PC-3 (cell line): ENCODE results near the gene EPHB2. TPM values are rescaled to one million over a fixed set of nuclear protein-coding genes. Genes with fewer than 3 reads are reported as not detected.

Experiments used
- ATAC-seq: fragments of 200-7000 bp; cut with Tn5 transposase; 2 replicates; pipeline ENCODE4 v1.9.1; 2020; ENCODE audit warnings: mild to moderate bottlenecking, moderate library complexity
- BruUV-seq: library from RNA; stranded (reverse); fragments of 400-500 nt; replicated peaks from 2 replicates; lab custom pipeline; 2021; lab: Mats Ljungman, UMichigan
- CTCF ChIA-PET: fragments of 300-600 bp; sonication (Branson Sonifier 250); formaldehyde crosslinking; loops from one replicate; lab custom pipeline; 2022; ENCODE audit warnings: antibody characterized with exemption; lab: Charles Lee
- POLR2A ChIA-PET: fragments of 300-600 bp; sonication (Branson Sonifier 250); formaldehyde crosslinking; loops from one replicate; lab custom pipeline; 2022; ENCODE audit warnings: antibody characterized with exemption; ENCODE audit not compliant: unreplicated experiment; lab: Charles Lee
- DNase-seq: peaks from one replicate; pipeline ENCODE4 v3.0.0-alpha.2; 2015
- H2AFZ ChIP-seq: fragments of 300-600 bp; sonication (generic); 2 replicates; pipeline ENCODE4 v1.6.0; 2016; ENCODE audit warnings: antibody characterized with exemption, low read length
- H3F3A ChIP-seq: fragments of 300-600 bp; sonication (generic); one replicate; pipeline ENCODE4 v1.6.0; 2017; ENCODE audit warnings: antibody characterized with exemption, low read length, control low read depth, mild to moderate bottlenecking; ENCODE audit not compliant: unreplicated experiment
- H3K27ac ChIP-seq: fragments of 300-600 bp; sonication (generic); 2 replicates; pipeline ENCODE4 v1.5.1; 2016; ENCODE audit warnings: mild to moderate bottlenecking, low read length
- H3K27me3 ChIP-seq: fragments of 300-600 bp; sonication (generic); 2 replicates; pipeline ENCODE4 v1.6.1; 2016; ENCODE audit warnings: low read length, mixed read lengths
- H3K36me3 ChIP-seq: fragments of 300-600 bp; sonication (generic); 2 replicates; pipeline ENCODE4 v1.6.1; 2016; ENCODE audit warnings: low read depth, mixed run types, low read length, mixed read lengths
- H3K4me1 ChIP-seq: fragments of 300-600 bp; sonication (generic); 2 replicates; pipeline ENCODE4 v1.5.1; 2016; ENCODE audit warnings: low read length; ENCODE audit not compliant: insufficient read depth
- H3K4me2 ChIP-seq: fragments of 300-600 bp; sonication (generic); 2 replicates; pipeline ENCODE4 v1.6.0; 2016; ENCODE audit warnings: low read length
- H3K4me3 ChIP-seq: fragments of 300-600 bp; sonication (generic); 2 replicates; pipeline ENCODE4 v1.5.1; 2016; ENCODE audit warnings: mild to moderate bottlenecking, low read length, mixed read lengths
- H3K79me2 ChIP-seq: fragments of 300-600 bp; sonication (generic); 2 replicates; pipeline ENCODE4 v1.6.1; 2017; ENCODE audit warnings: low read length, mixed read lengths
- H3K9ac ChIP-seq: fragments of 300-600 bp; sonication (generic); 2 replicates; pipeline ENCODE4 v1.6.0; 2016; ENCODE audit warnings: mild to moderate bottlenecking, low read length
- H3K9me2 ChIP-seq: fragments of 300-600 bp; sonication (generic); replicated peaks from 2 replicates; pipeline ENCODE4 v1.6.1; 2016; ENCODE audit warnings: mixed run types, low read length, mixed read lengths
- H3K9me3 ChIP-seq: fragments of 300-600 bp; sonication (generic); 2 replicates; pipeline ENCODE4 v1.6.1; 2016; ENCODE audit warnings: low read length, mixed read lengths
- H4K20me1 ChIP-seq: fragments of 300-600 bp; sonication (generic); 2 replicates; pipeline ENCODE4 v1.6.1; 2016; ENCODE audit warnings: low read length, mixed read lengths
- CTCF ChIP-seq: fragments of 300-600 bp; sonication (generic); conservative IDR thresholded peaks from 2 replicates; pipeline ENCODE4 v1.5.1; 2017; ENCODE audit warnings: antibody characterized with exemption, low read depth, mild to moderate bottlenecking, low read length
- EZH2 ChIP-seq: fragments of 300-600 bp; sonication (generic); IDR thresholded peaks from one replicate; pipeline ENCODE4 v1.6.1; 2017; ENCODE audit warnings: antibody characterized with exemption, mild to moderate bottlenecking, low read length; ENCODE audit not compliant: unreplicated experiment
- EZH2phosphoT487 ChIP-seq: fragments of 300-600 bp; sonication (generic); IDR thresholded peaks from 2 replicates; pipeline ENCODE4 v1.6.1; 2018; ENCODE audit warnings: mild to moderate bottlenecking, antibody characterized with exemption, low read length, borderline replicate concordance
- intact Hi-C: fragments of 100-400 bp; cut with micrococcal nuclease; formaldehyde crosslinking; loops from 2 replicates; pipeline ENCODE4 v1.9.0; 2023
- total RNA-seq: library from RNA; depleted of rRNA; stranded (reverse); fragments of >200 nt; gene quantifications from 2 replicates; pipeline ENCODE4 v1.2.3, GENCODE V29; 2014

EPHB2 gene
- total RNA-seq, 1 experiment from 2014 or later = 23.2 TPM

- DNase-seq (no peak), ATAC-seq (no peak)
- H3K27ac ChIP-seq = no peak overlapping the region
- no peaks in the 10 kb centered on the region for H3K36me3 ChIP-seq
- H3F3A ChIP-seq = no peaks in the 10 kb centered on the region
- no peak overlapping the region for H3K4me3 ChIP-seq
- no peaks in the 10 kb centered on the region for H3K79me2 ChIP-seq
- H3K27me3 ChIP-seq = no peaks in the 10 kb centered on the region
- ChIA-PET CTCF (interaction anchor here (0.6 kb wide), 1 partner anchor 39 kb away, joined by 3 read pairs; no protein-coding TSS in a partner anchor), POLR2A (no interaction called here)
- H4K20me1 ChIP-seq = no peaks in the 10 kb centered on the region
- intact Hi-C loops = no loop called here
- TF ChIP-seq EZH2 (no peak), CTCF (no peak), EZH2phosphoT487 (no peak)
- H3K4me1 ChIP-seq = no peaks in the 10 kb centered on the region
- no peak overlapping the region for H2AFZ ChIP-seq
- no TSS peak for BruUV-seq
- H3K9ac ChIP-seq = no peak overlapping the region
- no peak overlapping the region for H3K4me2 ChIP-seq
- no peaks in the 10 kb centered on the region for H3K9me2 ChIP-seq
- no peaks in the 10 kb centered on the region for H3K9me3 ChIP-seq
Measured at GRCh38 chr1:22910286-22910685, 199.6 kb downstream of the EPHB2 start.

- CTCF ChIA-PET = no interaction called here
- BruUV-seq = no TSS peak
- TF ChIP-seq CTCF = no peak
- TF ChIP-seq EZH2 = no peak
- no peak for TF ChIP-seq EZH2phosphoT487
Measured at GRCh38 chr1:22910986-22911651, 200.5 kb downstream of the EPHB2 start.

GRCh38 chr1:22912311-22912710, 201.7 kb downstream of the EPHB2 start:
- Histone ChIP-seq H3K27me3 (no peaks in the 10 kb centered on the region), H3K4me1 (no peaks in the 10 kb centered on the region), H2AFZ (no peak overlapping the region), H3K4me2 (no peak overlapping the region), H3K27ac (no peak overlapping the region), H3K9me2 (no peaks in the 10 kb centered on the region), H3K9ac (no peak overlapping the region), H3F3A (no peaks in the 10 kb centered on the region), H3K36me3 (no peaks in the 10 kb centered on the region), H3K9me3 (no peaks in the 10 kb centered on the region), H3K79me2 (no peaks in the 10 kb centered on the region), H4K20me1 (no peaks in the 10 kb centered on the region), H3K4me3 (no peak overlapping the region)
- ChIA-PET POLR2A (no interaction called here), CTCF (no interaction called here)
- no peak for ATAC-seq
- BruUV-seq = no TSS peak
- TF ChIP-seq CTCF = no peak
- TF ChIP-seq EZH2phosphoT487 = no peak
- no peak for TF ChIP-seq EZH2
- intact Hi-C loops = no loop called here
- no peak for DNase-seq

More at GRCh38 chr1:22910986-22911651, 200.5 kb downstream of the EPHB2 start:
- Histone ChIP-seq H3K4me2 (no peak overlapping the region), H3K4me3 (no peak overlapping the region), H3F3A (no peaks in the 10 kb centered on the region), H3K79me2 (no peaks in the 10 kb centered on the region), H3K9me3 (no peaks in the 10 kb centered on the region), H3K27ac (no peak overlapping the region), H2AFZ (no peak overlapping the region), H4K20me1 (no peaks in the 10 kb centered on the region), H3K4me1 (no peaks in the 10 kb centered on the region), H3K36me3 (no peaks in the 10 kb centered on the region), H3K27me3 (no peaks in the 10 kb centered on the region), H3K9ac (no peak overlapping the region), H3K9me2 (no peaks in the 10 kb centered on the region)
- ATAC-seq (no peak), DNase-seq (no peak)
- POLR2A ChIA-PET = no interaction called here
- intact Hi-C loops = no loop called here
